Mesenchymal stem cell (in vitro differentiated cells and primary cell): ENCODE results near the gene TSHZ3.

Experiments used
- DNase-seq: peaks from one replicate; pipeline ENCODE4 v3.0.0-alpha.2; 2013
- H2AFZ ChIP-seq: one replicate; pipeline ENCODE4 v1.6.1; 2013; ENCODE audit warnings: low read depth, mild to moderate bottlenecking, control low read depth, inconsistent platforms, low read length, moderate library complexity
- H2AK5ac ChIP-seq: 2 replicates; pipeline ENCODE4 v1.6.1; 2013; ENCODE audit warnings: low read length, moderate library complexity, mild to moderate bottlenecking, inconsistent platforms; ENCODE audit not compliant: severe bottlenecking
- H2BK120ac ChIP-seq: one replicate; pipeline ENCODE4 v1.6.1; 2013; ENCODE audit warnings: low read depth, mild to moderate bottlenecking, inconsistent platforms, low read length, moderate library complexity
- H2BK12ac ChIP-seq, 2 experiments: one replicate each; pipeline ENCODE4 v1.6.1; 2013; ENCODE audit warnings: inconsistent platforms in 2 of 2, low read length in 2 of 2, mild to moderate bottlenecking in 2 of 2, moderate library complexity in 2 of 2, control low read depth in 1 of 2
- H2BK15ac ChIP-seq: one replicate; pipeline ENCODE4 v1.6.1; 2013; ENCODE audit warnings: mild to moderate bottlenecking, low read depth, inconsistent platforms; ENCODE audit not compliant: poor library complexity, severe bottlenecking
- H2BK5ac ChIP-seq: 2 replicates; pipeline ENCODE4 v1.6.1; 2013; ENCODE audit warnings: low read depth, mild to moderate bottlenecking, low read length, control low read depth, inconsistent platforms; ENCODE audit not compliant: poor library complexity, severe bottlenecking
- H3K14ac ChIP-seq, 2 experiments: one replicate each; pipeline ENCODE4 v1.6.1; 2013; ENCODE audit warnings: inconsistent platforms in 2 of 2, low read length in 2 of 2, control low read depth in 1 of 2, mild to moderate bottlenecking in 1 of 2, moderate library complexity in 1 of 2
- H3K18ac ChIP-seq, 2 experiments: one replicate each; pipeline ENCODE4 v1.6.1; 2013; ENCODE audit warnings: inconsistent platforms in 2 of 2, low read length in 2 of 2, control low read depth in 1 of 2, low read depth in 1 of 2, mild to moderate bottlenecking in 1 of 2
- H3K23ac ChIP-seq, 2 experiments: one replicate each; pipeline ENCODE4 v1.6.1; 2013; ENCODE audit warnings: inconsistent platforms in 2 of 2, low read length in 2 of 2, mild to moderate bottlenecking in 2 of 2, moderate library complexity in 2 of 2, control low read depth in 1 of 2
- H3K27ac ChIP-seq: 2 replicates; pipeline ENCODE4 v1.5.1; 2013; ENCODE audit warnings: mild to moderate bottlenecking, moderate library complexity, low read length, control low read depth, inconsistent platforms; ENCODE audit not compliant: poor library complexity, severe bottlenecking
- H3K27me3 ChIP-seq, 2 experiments: 2 replicates each; pipeline versions ENCODE4 v1.6.1 to v1.7.0; 2013; ENCODE audit warnings: low read length in 2 of 2, mild to moderate bottlenecking in 2 of 2, moderate library complexity in 2 of 2, control low read depth in 1 of 2, inconsistent platforms in 1 of 2; ENCODE audit not compliant: control insufficient read depth in 1 of 2, insufficient read depth in 1 of 2
- H3K36me3 ChIP-seq, 2 experiments: 2 replicates each; pipeline versions ENCODE4 v1.6.1 to v1.7.0; 2013; ENCODE audit warnings: low read length in 2 of 2, control low read depth in 1 of 2, inconsistent platforms in 1 of 2, low read depth in 1 of 2, mild to moderate bottlenecking in 1 of 2; ENCODE audit not compliant: insufficient read depth in 2 of 2, control insufficient read depth in 1 of 2
- H3K4ac ChIP-seq, 2 experiments: one replicate each; pipeline ENCODE4 v1.6.1; 2013; ENCODE audit warnings: inconsistent platforms in 2 of 2, low read length in 2 of 2, mild to moderate bottlenecking in 2 of 2, moderate library complexity in 2 of 2, control low read depth in 1 of 2, low read depth in 1 of 2
- H3K4me1 ChIP-seq: 2 replicates; pipeline ENCODE4 v1.6.1; 2013; ENCODE audit warnings: low read depth, low read length, control low read depth; ENCODE audit not compliant: control insufficient read depth, insufficient read depth
- H3K4me2 ChIP-seq: 2 replicates; pipeline ENCODE4 v1.6.1; 2013; ENCODE audit warnings: low read length, mild to moderate bottlenecking, inconsistent platforms; ENCODE audit not compliant: poor library complexity, severe bottlenecking
- H3K4me3 ChIP-seq, 2 experiments: 2 replicates each; pipeline versions ENCODE4 v1.5.1 to v1.7.0; 2013; ENCODE audit warnings: low read length in 2 of 2, mild to moderate bottlenecking in 2 of 2, control low read depth in 1 of 2, low read depth in 1 of 2; ENCODE audit not compliant: insufficient read depth in 1 of 2
- H3K79me1 ChIP-seq: replicated peaks from 2 replicates; pipeline ENCODE4 v1.6.1; 2013; ENCODE audit warnings: mild to moderate bottlenecking, control low read depth, low read length, inconsistent platforms; ENCODE audit not compliant: poor library complexity, severe bottlenecking
- H3K9ac ChIP-seq: 2 replicates; pipeline ENCODE4 v1.7.0; 2013; ENCODE audit warnings: mild to moderate bottlenecking, low read length, moderate library complexity
- H3K9me3 ChIP-seq: 2 replicates; pipeline ENCODE4 v1.7.0; 2013; ENCODE audit warnings: mild to moderate bottlenecking, low read length; ENCODE audit not compliant: control insufficient read depth
- H4K8ac ChIP-seq: one replicate; pipeline ENCODE4 v1.6.1; 2013; ENCODE audit warnings: inconsistent platforms, mild to moderate bottlenecking, low read length, moderate library complexity
- H4K91ac ChIP-seq: one replicate; pipeline ENCODE4 v1.6.1; 2013; ENCODE audit warnings: mild to moderate bottlenecking, low read length, inconsistent platforms
- WGBS: methylation state at CpG from one replicate; pipeline ENCODE4 v1.1.7; 2013; ENCODE audit warnings: mixed read lengths; 5-methylcytosine and 5-hydroxymethylcytosine counted together

The TSHZ3 gene

GRCh38 chr19:31277516-31277915 is 71.7 kb downstream of the TSHZ3 start:
- H3K27ac ChIP-seq, result no peak overlapping the region
- no peak for DNase-seq
- no peak overlapping the region for H3K4me3 ChIP-seq
- no peak overlapping the region for H3K14ac ChIP-seq
- H3K9ac ChIP-seq, result no peak overlapping the region
- H4K8ac ChIP-seq, result no peak overlapping the region
- H3K4ac ChIP-seq, result no peak overlapping the region
- H3K36me3 ChIP-seq, result peaks cover 47 to 77% of the 10 kb centered on the region in 2 experiments
- peaks cover 1% of the 10 kb centered on the region for H3K4me1 ChIP-seq
- no peaks in the 10 kb centered on the region for H3K9me3 ChIP-seq
- no peak overlapping the region for H2BK5ac ChIP-seq
- 94% methylated on average over 14 of the region's 17 CpGs for WGBS
- H3K18ac ChIP-seq, result no peak overlapping the region
- H3K79me1 ChIP-seq, result peaks cover 43% of the 10 kb centered on the region
- H2BK120ac ChIP-seq, result no peak overlapping the region
- H2AFZ ChIP-seq, result no peak overlapping the region
- H2BK15ac ChIP-seq, result no peak overlapping the region
- H3K4me2 ChIP-seq, result no peak overlapping the region
- H3K23ac ChIP-seq, result no peak overlapping the region
- H2BK12ac ChIP-seq, result no peak overlapping the region
- H3K27me3 ChIP-seq, result no peaks in the 10 kb centered on the region
- H4K91ac ChIP-seq, result no peak overlapping the region
- no peak overlapping the region for H2AK5ac ChIP-seq

GRCh38 chr19:31276831-31277230 is 72.4 kb downstream of the TSHZ3 start:
- 98% methylated on average over 16 of the region's 16 CpGs for WGBS
- H3K4me2 ChIP-seq, result no peak overlapping the region
- no peak overlapping the region for H2AFZ ChIP-seq
- H3K4me1 ChIP-seq, result peaks cover 1% of the 10 kb centered on the region
- H3K9me3 ChIP-seq, result no peaks in the 10 kb centered on the region
- no peak overlapping the region for H2BK120ac ChIP-seq
- H2BK12ac ChIP-seq, result no peak overlapping the region
- no peak overlapping the region for H4K8ac ChIP-seq
- no peak overlapping the region for H3K14ac ChIP-seq
- no peak overlapping the region for H2BK15ac ChIP-seq
- H2BK5ac ChIP-seq, result no peak overlapping the region
- H3K23ac ChIP-seq, result no peak overlapping the region
- no peak overlapping the region for H3K4ac ChIP-seq
- H3K18ac ChIP-seq, result peak overlapping the region in 1 of 2 experiments; percentile 28
- H3K36me3 ChIP-seq, result peaks cover 44 to 79% of the 10 kb centered on the region in 2 experiments
- H4K91ac ChIP-seq, result no peak overlapping the region
- DNase-seq, result no peak
- no peak overlapping the region for H2AK5ac ChIP-seq
- H3K9ac ChIP-seq, result no peak overlapping the region
- H3K27ac ChIP-seq, result no peak overlapping the region
- H3K4me3 ChIP-seq, result no peak overlapping the region
- H3K79me1 ChIP-seq, result peaks cover 40% of the 10 kb centered on the region
- H3K27me3 ChIP-seq, result no peaks in the 10 kb centered on the region

GRCh38 chr19:31275068-31275334 is 74.2 kb downstream of the TSHZ3 start:
- Histone ChIP-seq H3K27ac (no peak overlapping the region), H3K79me1 (peaks cover 40% of the 10 kb centered on the region), H4K8ac (no peak overlapping the region), H3K4me2 (no peak overlapping the region), H3K14ac (no peak overlapping the region), H3K4ac (no peak overlapping the region), H3K4me1 (peaks cover 7% of the 10 kb centered on the region), H2BK12ac (no peak overlapping the region), H3K18ac (no peak overlapping the region), H2AFZ (no peak overlapping the region), H4K91ac (no peak overlapping the region), H3K27me3 (no peaks in the 10 kb centered on the region), H2AK5ac (no peak overlapping the region), H2BK5ac (no peak overlapping the region), H3K36me3 (peaks cover 44 to 71% of the 10 kb centered on the region in 2 experiments), H2BK120ac (no peak overlapping the region), H3K4me3 (no peak overlapping the region), H3K9ac (no peak overlapping the region), H3K9me3 (no peaks in the 10 kb centered on the region), H3K23ac (no peak overlapping the region), H2BK15ac (no peak overlapping the region)
- DNase-seq, result no peak
- 96% methylated on average over 2 of the region's 2 CpGs for WGBS

GRCh38 chr19:31274251-31275067 is 74.8 kb downstream of the TSHZ3 start:
- Histone ChIP-seq H3K18ac (no peak overlapping the region), H3K4me2 (no peak overlapping the region), H2AFZ (no peak overlapping the region), H3K23ac (no peak overlapping the region), H3K79me1 (peaks cover 38% of the 10 kb centered on the region), H2AK5ac (no peak overlapping the region), H3K9ac (no peak overlapping the region), H2BK5ac (no peak overlapping the region), H3K9me3 (no peaks in the 10 kb centered on the region), H3K4me1 (peaks cover 9% of the 10 kb centered on the region), H3K4ac (no peak overlapping the region), H4K8ac (no peak overlapping the region), H4K91ac (no peak overlapping the region), H3K27ac (no peak overlapping the region), H2BK15ac (no peak overlapping the region), H3K14ac (no peak overlapping the region), H3K4me3 (no peak overlapping the region), H2BK120ac (no peak overlapping the region), H3K36me3 (peaks cover 43 to 68% of the 10 kb centered on the region in 2 experiments), H3K27me3 (no peaks in the 10 kb centered on the region), H2BK12ac (no peak overlapping the region)
- 85% methylated on average over 19 of the region's 19 CpGs for WGBS
- DNase-seq, result no peak
